Mucosa of rectum (tissue), 2 donors: Measurements from ENCODE around the gene DNAJC24.

Experiments
- H3K27ac ChIP-seq, 2 donors: one replicate each; pipeline ENCODE4 v1.7.0; 2013; ENCODE audit warnings: inconsistent platforms in 2 of 2, low read depth in 2 of 2, low read length in 2 of 2
- H3K27me3 ChIP-seq, 2 donors: one replicate each; pipeline ENCODE4 v1.7.0; 2013; ENCODE audit warnings: low read length in 2 of 2; ENCODE audit not compliant: control insufficient read depth in 2 of 2, insufficient read depth in 2 of 2
- H3K36me3 ChIP-seq, 2 donors: one replicate each; pipeline ENCODE4 v1.7.0; 2013; ENCODE audit warnings: low read length in 2 of 2; ENCODE audit not compliant: control insufficient read depth in 2 of 2, insufficient read depth in 2 of 2
- H3K4me1 ChIP-seq, 2 donors: one replicate each; pipeline ENCODE4 v1.7.0; 2013; ENCODE audit warnings: low read length in 2 of 2, mild to moderate bottlenecking in 1 of 2; ENCODE audit not compliant: control insufficient read depth in 2 of 2, insufficient read depth in 2 of 2
- H3K4me3 ChIP-seq, 2 donors: one replicate each; pipeline ENCODE4 v1.7.0; 2013; ENCODE audit warnings: low read length in 2 of 2
- H3K9ac ChIP-seq, 2 donors: one replicate each; pipeline ENCODE4 v1.7.0; 2013; ENCODE audit warnings: low read length in 2 of 2, low read depth in 1 of 2, mild to moderate bottlenecking in 1 of 2
- H3K9me3 ChIP-seq, 2 donors: one replicate each; pipeline ENCODE4 v1.7.0; 2013; ENCODE audit warnings: low read length in 2 of 2; ENCODE audit not compliant: control insufficient read depth in 2 of 2
- donor health status: healthy.
- donor health status: Normal muscosa, but diverticular disease.

Gene DNAJC24

DNA sequence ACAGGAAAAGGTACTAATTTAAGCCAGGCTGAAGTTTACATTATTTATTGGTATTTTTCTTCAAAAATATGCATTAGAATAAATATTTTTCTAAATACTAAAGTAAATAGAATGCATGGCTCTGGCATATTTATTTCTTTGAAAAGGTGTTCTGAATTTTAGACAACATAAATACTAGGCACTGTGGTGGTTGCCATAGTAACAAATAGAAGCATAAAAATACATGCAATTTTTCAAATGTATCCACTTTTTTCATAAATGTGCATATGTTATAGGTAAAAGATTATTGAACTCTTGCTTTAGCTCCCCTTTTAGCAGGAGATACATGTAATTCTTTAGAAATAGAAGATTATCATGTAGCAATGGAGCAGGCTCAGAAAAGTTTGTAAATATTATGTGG is 18.5 kb upstream of the DNAJC24 start:
- no peak overlapping the region for H3K27ac ChIP-seq
- H3K27me3 ChIP-seq: no peaks in the 10 kb centered on the region
- no peak overlapping the region for H3K9ac ChIP-seq
- no peaks in the 10 kb centered on the region for H3K9me3 ChIP-seq
- no peak overlapping the region for H3K4me3 ChIP-seq
- no peaks in the 10 kb centered on the region for H3K36me3 ChIP-seq
- H3K4me1 ChIP-seq: no peaks in the 10 kb centered on the region

DNA sequence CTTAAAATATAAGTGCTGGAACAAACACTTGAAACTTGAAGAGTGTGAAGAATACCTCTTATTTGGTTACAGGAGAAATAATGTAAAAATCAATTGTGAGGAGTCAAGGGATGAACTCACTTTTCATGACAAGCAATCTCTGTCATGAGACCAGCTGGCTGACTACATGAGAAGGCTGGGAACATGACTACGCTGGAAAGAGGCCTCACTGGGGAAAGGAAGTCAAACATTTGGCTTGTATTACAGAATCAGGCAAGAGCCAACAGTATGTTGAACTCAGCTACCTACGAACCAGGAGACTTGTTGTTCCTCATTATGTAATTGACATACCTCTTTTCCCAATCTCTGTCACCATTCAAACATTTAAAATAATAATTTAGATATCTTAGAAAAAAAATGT is 14.5 kb upstream of the DNAJC24 start:
- H3K9me3 ChIP-seq: no peaks in the 10 kb centered on the region
- no peaks in the 10 kb centered on the region for H3K27me3 ChIP-seq
- no peak overlapping the region for H3K27ac ChIP-seq
- no peak overlapping the region for H3K4me3 ChIP-seq
- H3K9ac ChIP-seq: no peak overlapping the region
- no peaks in the 10 kb centered on the region for H3K4me1 ChIP-seq
- H3K36me3 ChIP-seq: no peaks in the 10 kb centered on the region

DNA sequence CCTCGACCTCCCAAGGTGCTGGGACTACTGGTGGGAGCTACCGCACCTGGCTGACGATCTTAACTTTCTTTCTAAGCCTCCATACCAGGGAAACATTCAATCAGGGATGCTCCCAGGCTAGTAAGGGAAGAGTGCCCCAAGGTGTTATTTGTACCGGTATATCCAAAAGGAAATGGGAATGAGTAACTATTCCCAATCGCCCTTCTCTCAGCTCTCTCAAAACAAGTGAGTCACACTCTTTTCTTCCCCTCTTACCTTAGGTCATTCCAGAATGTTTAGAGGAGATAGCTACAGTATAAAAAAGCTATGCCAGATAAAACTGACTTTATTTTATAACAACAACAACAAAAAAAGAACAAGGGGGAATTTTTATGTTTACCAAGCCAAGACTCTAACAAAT is 13.8 kb upstream of the DNAJC24 start:
- no peaks in the 10 kb centered on the region for H3K36me3 ChIP-seq
- H3K4me1 ChIP-seq: no peaks in the 10 kb centered on the region
- H3K9ac ChIP-seq: no peak overlapping the region
- no peaks in the 10 kb centered on the region for H3K9me3 ChIP-seq
- H3K4me3 ChIP-seq: no peak overlapping the region
- no peaks in the 10 kb centered on the region for H3K27me3 ChIP-seq
- H3K27ac ChIP-seq: no peak overlapping the region

DNA sequence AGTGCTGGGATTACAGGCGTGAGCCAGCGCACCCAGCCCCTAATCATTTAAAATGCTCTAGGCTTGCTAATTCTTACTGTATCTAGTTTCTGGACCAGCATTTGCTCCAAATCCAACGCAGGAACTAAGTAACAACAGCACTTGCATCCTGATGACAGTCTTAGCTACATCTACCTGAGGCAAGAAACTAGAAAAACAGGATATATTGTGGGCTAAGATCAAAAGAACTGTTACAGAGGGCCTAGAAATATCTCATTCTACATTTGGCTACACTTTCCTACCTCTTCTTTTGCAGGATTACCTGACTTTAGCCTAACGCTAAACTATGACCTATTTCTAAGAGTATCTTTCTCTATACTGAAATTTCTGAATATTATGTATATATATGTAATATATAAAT is 7.9 kb upstream of the DNAJC24 start:
- H3K9me3 ChIP-seq: no peaks in the 10 kb centered on the region
- H3K9ac ChIP-seq: no peak overlapping the region
- H3K4me1 ChIP-seq: no peaks in the 10 kb centered on the region
- no peaks in the 10 kb centered on the region for H3K27me3 ChIP-seq
- no peak overlapping the region for H3K4me3 ChIP-seq
- H3K27ac ChIP-seq: no peak overlapping the region
- H3K36me3 ChIP-seq: no peaks in the 10 kb centered on the region

DNA sequence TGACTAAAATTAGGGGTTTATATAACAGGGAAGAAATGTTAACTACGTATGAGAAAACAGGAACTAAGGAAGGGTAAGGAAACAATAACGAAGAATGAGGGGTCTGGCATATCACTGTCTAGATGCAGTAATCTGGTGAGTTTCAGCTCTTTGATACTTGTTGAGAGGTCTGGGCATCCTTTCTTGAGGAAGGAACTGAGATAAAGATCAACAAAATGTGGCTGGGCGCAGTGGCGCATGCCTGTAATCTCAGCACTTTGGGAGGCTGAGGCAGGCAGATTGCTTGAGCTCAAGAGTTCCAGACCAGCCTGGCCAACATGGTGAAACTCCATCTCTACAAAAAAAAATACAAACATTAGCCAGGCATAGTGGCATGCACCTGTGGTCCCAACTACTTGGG is 2.9 kb upstream of the DNAJC24 start:
- no peaks in the 10 kb centered on the region for H3K27me3 ChIP-seq

DNA sequence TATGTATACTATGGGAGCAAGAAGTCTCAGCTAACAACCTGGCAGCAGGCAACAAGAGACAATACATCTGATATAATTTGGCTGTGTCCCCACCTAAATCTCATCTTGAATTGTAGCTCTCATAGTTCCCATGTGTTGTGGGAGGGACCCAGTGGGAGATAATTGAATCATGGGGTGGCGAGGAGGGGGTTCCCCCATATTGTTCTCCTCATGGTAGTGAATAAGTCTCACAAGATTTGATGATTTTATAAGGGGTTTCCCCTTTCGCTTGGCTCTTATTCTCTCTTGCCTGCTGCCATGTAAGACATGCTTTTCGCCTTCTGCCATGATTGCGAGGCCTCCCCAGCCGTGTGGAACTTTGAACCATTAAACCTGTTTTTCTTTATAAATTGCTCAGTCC is 6.2 kb downstream of the DNAJC24 start:
- Histone ChIP-seq H3K36me3 (peaks cover 0 to 3% of the 10 kb centered on the region in 2 donors), H3K27me3 (no peaks in the 10 kb centered on the region), H3K4me1 (no peaks in the 10 kb centered on the region), H3K27ac (no peak overlapping the region), H3K9me3 (no peaks in the 10 kb centered on the region), H3K4me3 (no peak overlapping the region), H3K9ac (no peak overlapping the region)

More for the DNA sequence above, 2.9 kb upstream of the DNAJC24 start:
- Histone ChIP-seq H3K36me3 (no peaks in the 10 kb centered on the region), H3K9me3 (no peaks in the 10 kb centered on the region), H3K9ac (no peak overlapping the region), H3K4me3 (no peak overlapping the region), H3K27ac (no peak overlapping the region), H3K4me1 (peaks cover 6% of the 10 kb centered on the region in 2 donors)

DNA sequence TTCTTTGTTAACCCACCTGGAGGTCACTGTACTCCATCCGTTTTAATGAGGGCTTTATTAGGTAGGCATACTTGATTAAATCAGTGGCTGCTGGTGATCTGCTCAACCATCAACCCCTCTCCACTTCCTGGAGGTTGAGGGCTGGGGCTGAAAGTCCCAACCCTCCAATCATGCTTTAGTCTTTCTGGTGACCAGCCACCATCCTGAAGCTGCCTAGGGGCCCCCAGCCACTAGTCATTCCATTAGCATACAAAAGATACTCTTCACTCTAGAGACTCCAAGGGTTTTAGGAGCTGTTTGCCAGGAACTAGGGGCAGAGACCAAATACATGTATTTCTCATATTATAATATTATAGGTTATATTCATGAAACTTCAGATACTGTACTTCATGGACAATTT is 13.5 kb downstream of the DNAJC24 start:
- Histone ChIP-seq H3K4me3 (no peak overlapping the region), H3K36me3 (no peaks in the 10 kb centered on the region), H3K27ac (no peak overlapping the region), H3K9me3 (no peaks in the 10 kb centered on the region), H3K4me1 (no peaks in the 10 kb centered on the region), H3K9ac (no peak overlapping the region), H3K27me3 (no peaks in the 10 kb centered on the region)

DNA sequence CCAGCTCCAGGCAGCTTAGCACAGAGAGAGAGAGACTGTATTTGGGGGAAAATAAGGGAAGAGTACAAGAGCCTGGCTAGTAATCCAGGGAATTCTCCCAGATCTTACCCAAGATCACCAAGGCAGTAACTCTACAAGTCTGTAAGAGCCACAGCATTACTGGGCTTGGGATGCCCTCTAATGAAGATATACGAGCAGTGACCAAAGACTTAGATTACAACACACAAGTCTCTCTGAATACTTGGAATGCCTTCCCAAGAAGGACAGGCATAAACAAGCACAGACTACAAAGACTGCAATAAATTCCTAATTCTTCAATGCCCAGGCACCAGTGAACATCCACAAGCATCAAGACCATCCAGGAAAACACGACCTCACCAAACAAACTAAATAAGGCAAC is 17.7 kb downstream of the DNAJC24 start:
- Histone ChIP-seq H3K4me1 (no peaks in the 10 kb centered on the region), H3K27me3 (no peaks in the 10 kb centered on the region), H3K9me3 (no peaks in the 10 kb centered on the region), H3K27ac (no peak overlapping the region), H3K36me3 (no peaks in the 10 kb centered on the region), H3K9ac (no peak overlapping the region), H3K4me3 (no peak overlapping the region)

DNA sequence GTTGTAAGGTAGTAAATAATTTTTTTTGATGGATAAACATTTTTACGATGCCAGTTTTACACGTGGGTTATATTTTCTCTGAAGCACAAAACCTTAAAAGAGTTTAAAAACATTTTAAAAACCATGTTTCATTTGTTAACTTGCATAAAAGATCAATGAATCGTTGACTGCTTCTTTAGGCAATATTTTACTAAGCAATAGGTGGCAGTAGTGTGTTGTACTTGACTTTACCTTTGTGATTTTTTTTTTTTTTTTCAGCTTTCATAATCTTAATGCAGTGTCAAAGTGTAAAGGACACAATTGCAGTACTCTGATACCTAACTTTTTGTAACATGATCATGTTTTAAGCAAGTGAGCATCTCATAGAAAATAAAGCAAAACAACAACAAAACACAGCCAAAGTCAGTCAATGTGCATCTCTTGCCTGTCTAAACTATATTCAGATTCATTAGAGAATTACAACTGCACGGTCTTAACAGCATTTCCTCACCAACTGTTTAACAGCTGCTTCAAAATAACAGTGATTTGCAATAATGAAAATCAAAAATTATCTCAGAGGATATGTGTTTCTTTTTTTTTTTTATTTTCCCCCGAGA is 27.7 kb downstream of the DNAJC24 start:
- Histone ChIP-seq H3K4me3 (no peak overlapping the region), H3K4me1 (no peaks in the 10 kb centered on the region), H3K27me3 (no peaks in the 10 kb centered on the region), H3K9ac (no peak overlapping the region), H3K27ac (no peak overlapping the region), H3K36me3 (no peaks in the 10 kb centered on the region), H3K9me3 (no peaks in the 10 kb centered on the region)

DNA sequence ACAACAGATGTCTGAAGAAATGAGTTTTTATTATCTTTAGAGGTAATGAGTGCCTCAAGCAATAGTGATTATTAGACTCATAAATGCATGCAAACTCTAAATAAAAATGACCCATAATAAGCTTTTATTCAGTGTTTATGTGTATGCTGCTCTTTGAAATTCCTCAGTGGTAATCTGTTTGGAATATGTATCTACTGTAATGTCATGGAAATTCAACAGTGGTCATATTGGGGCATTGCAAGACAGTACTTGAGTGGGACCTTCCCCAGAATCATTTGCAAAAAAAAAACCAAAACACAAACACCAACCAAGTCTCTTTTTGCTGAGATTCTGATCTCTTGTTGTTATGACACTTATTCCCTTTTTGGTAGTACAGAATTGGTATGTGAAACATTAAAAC is 35.0 kb downstream of the DNAJC24 start:
- H3K4me3 ChIP-seq: no peak overlapping the region
- H3K27ac ChIP-seq: no peak overlapping the region
- no peaks in the 10 kb centered on the region for H3K9me3 ChIP-seq
- no peaks in the 10 kb centered on the region for H3K27me3 ChIP-seq
- H3K4me1 ChIP-seq: no peaks in the 10 kb centered on the region
- H3K36me3 ChIP-seq: no peaks in the 10 kb centered on the region
- H3K9ac ChIP-seq: no peak overlapping the region

DNA sequence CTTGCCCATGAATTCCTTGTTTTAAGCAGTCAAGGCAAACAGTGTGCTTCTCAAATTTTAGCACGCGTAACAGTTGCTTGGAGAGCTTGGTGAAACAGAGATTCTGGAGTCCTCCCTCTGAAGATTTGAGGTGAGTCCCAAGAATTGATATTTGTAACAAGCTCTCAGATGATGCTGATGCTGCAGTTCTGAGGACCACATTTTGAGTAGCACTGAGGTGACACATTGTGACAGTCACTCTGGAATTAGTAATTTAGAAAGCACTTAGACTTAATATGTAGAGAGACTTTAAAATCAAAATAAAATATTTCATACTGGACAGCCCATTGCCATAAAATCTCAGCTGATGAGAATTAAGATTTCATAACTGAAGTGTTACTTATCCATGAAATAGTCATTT is 38.5 kb downstream of the DNAJC24 start:
- no peaks in the 10 kb centered on the region for H3K9me3 ChIP-seq
- no peak overlapping the region for H3K4me3 ChIP-seq
- no peak overlapping the region for H3K27ac ChIP-seq
- no peaks in the 10 kb centered on the region for H3K36me3 ChIP-seq
- H3K4me1 ChIP-seq: no peaks in the 10 kb centered on the region
- no peaks in the 10 kb centered on the region for H3K27me3 ChIP-seq
- H3K9ac ChIP-seq: no peak overlapping the region
